ENCODE measurements around the gene KRTAP10-4.
"Not testable (repeated sequence)": the region's sequence is repeated elsewhere in the genome, so short reads cannot be mapped to it uniquely, and the experiment has no call there.

KRTAP10-4 gene

DNA sequence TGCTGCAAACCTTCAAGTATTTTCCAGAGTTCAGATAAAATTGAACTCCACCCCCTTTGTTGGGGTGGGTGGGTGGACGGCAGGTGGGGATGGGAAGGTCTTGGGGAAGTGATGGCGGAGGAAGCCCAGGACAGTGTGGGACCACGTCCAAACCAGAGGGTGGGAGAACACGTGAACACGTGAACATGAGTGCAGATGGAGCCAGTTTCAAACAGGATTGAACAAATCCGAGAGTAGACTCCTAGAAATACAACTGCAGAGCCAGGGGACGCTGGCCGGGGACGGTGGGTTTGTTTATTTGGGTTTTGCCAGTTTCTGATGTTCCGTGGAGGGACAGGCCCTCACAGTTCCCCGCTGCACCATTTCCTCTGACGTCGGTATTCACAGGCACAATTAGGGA lies 25.1 kb upstream of the KRTAP10-4 start:
- peaks cover 18% of the 10 kb centered on the region for H3K9me3 Mint-ChIP-seq
- H3K27ac Mint-ChIP-seq: no peak overlapping the region
- peaks cover 70% of the 10 kb centered on the region for H3K27me3 Mint-ChIP-seq
- H3K36me3 Mint-ChIP-seq: peaks cover 12% of the 10 kb centered on the region
- no peak overlapping the region for H3K4me3 Mint-ChIP-seq
- ATAC-seq: no peak
- peaks cover 16% of the 10 kb centered on the region for H3K4me1 Mint-ChIP-seq

GRCh38 chr21:44548922-44549321 lies 24.6 kb upstream of the KRTAP10-4 start:
- no peak overlapping the region for H3K4me3 Mint-ChIP-seq
- peaks cover 12% of the 10 kb centered on the region for H3K36me3 Mint-ChIP-seq
- ATAC-seq: no peak
- H3K9me3 Mint-ChIP-seq: peaks cover 18% of the 10 kb centered on the region
- H3K4me1 Mint-ChIP-seq: peaks cover 16% of the 10 kb centered on the region
- no peak overlapping the region for H3K27ac Mint-ChIP-seq
- H3K27me3 Mint-ChIP-seq: peaks cover 75% of the 10 kb centered on the region

- H3K9me3 Mint-ChIP-seq: peaks cover 18% of the 10 kb centered on the region
- H3K36me3 Mint-ChIP-seq: peaks cover 12% of the 10 kb centered on the region
- no peak overlapping the region for H3K27ac Mint-ChIP-seq
- H3K27me3 Mint-ChIP-seq: peaks cover 82% of the 10 kb centered on the region
- ATAC-seq: peak; percentile 20
- peaks cover 16% of the 10 kb centered on the region for H3K4me1 Mint-ChIP-seq
- H3K4me3 Mint-ChIP-seq: no peak overlapping the region
These were observed 23.9 kb upstream of the KRTAP10-4 start for GRCh38 chr21:44549525-44550211.

- H3K4me3 Mint-ChIP-seq, H3K27ac Mint-ChIP-seq: not testable (repeated sequence)
- H3K4me1 Mint-ChIP-seq: peaks cover 16% of the 10 kb centered on the region
- peaks cover 87% of the 10 kb centered on the region for H3K27me3 Mint-ChIP-seq
- peaks cover 18% of the 10 kb centered on the region for H3K9me3 Mint-ChIP-seq
- peaks cover 12% of the 10 kb centered on the region for H3K36me3 Mint-ChIP-seq
- peak; percentile 36 for ATAC-seq
These were observed 23.2 kb upstream of the KRTAP10-4 start for GRCh38 chr21:44550285-44550684.

DNA sequence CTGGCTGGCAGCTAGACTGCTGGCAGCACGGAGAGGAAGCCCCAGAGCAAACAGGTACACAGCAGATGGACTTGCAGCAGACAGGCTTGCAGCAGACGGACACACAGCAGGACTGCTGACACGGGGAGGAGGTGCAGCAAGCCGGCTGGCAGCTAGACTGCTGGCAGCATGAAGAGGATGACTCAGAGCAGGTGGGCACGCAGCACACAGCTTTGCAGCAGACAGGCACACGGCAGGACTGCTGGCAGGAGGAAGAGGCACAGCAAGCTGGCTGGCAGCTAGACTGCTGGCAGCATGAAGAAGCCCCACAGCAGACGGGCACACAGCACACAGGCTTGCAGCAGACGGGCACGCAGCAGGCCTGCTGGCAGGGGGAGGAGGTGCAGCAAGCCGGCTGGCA lies 22.7 kb upstream of the KRTAP10-4 start:
- Mint-ChIP-seq H3K4me1 (peaks cover 17% of the 10 kb centered on the region), H3K36me3 (peaks cover 12% of the 10 kb centered on the region), H3K9me3 (peaks cover 13% of the 10 kb centered on the region), H3K27me3 (peaks cover 87% of the 10 kb centered on the region), H3K27ac (no peak overlapping the region), H3K4me3 (no peak overlapping the region)
- ATAC-seq: no peak

GRCh38 chr21:44551340-44551961 lies 22.1 kb upstream of the KRTAP10-4 start, which contains the start of gene KRTAP10-2:
KRTAP10-2 (minus strand) TSS chr21:44551505; CDS start chr21:44551458, 47 bp downstream.
- no peak within 1 kb of the TSS for H3K27ac Mint-ChIP-seq
- H3K36me3 Mint-ChIP-seq: peaks cover 12% of the 10 kb centered on the region
- peaks cover 87% of the 10 kb centered on the region for H3K27me3 Mint-ChIP-seq

GRCh38 chr21:44552136-44552535 lies 21.4 kb upstream of the KRTAP10-4 start:
- ATAC-seq: no peak
- Mint-ChIP-seq H3K9me3 (peaks cover 7% of the 10 kb centered on the region), H3K27me3 (peaks cover 81% of the 10 kb centered on the region), H3K4me1 (peaks cover 27% of the 10 kb centered on the region), H3K36me3 (peaks cover 6% of the 10 kb centered on the region), H3K27ac (no peak overlapping the region), H3K4me3 (no peak overlapping the region)

More at GRCh38 chr21:44551340-44551961, 22.1 kb upstream of the KRTAP10-4 start, which contains the start of gene KRTAP10-2:
- Mint-ChIP-seq H3K4me1 (peaks cover 23% of the 10 kb centered on the region), H3K4me3 (no peak within 1 kb of the TSS), H3K9me3 (peaks cover 13% of the 10 kb centered on the region)
- ATAC-seq: no peak

GRCh38 chr21:44552681-44553080 lies 20.8 kb upstream of the KRTAP10-4 start:
- Mint-ChIP-seq H3K27me3 (peaks cover 81% of the 10 kb centered on the region), H3K4me1 (peaks cover 24% of the 10 kb centered on the region), H3K36me3 (peaks cover 2% of the 10 kb centered on the region), H3K9me3 (peaks cover 1% of the 10 kb centered on the region), H3K27ac (no peak overlapping the region), H3K4me3 (no peak overlapping the region)
- ATAC-seq: no peak

GRCh38 chr21:44555200-44555875 lies 18.2 kb upstream of the KRTAP10-4 start:
- no peak overlapping the region for H3K27ac Mint-ChIP-seq
- H3K4me1 Mint-ChIP-seq: peaks cover 21% of the 10 kb centered on the region
- no peak overlapping the region for H3K4me3 Mint-ChIP-seq
- peaks cover 5% of the 10 kb centered on the region for H3K36me3 Mint-ChIP-seq
- peaks cover 60% of the 10 kb centered on the region for H3K27me3 Mint-ChIP-seq
- no peaks in the 10 kb centered on the region for H3K9me3 Mint-ChIP-seq
- ATAC-seq: no peak

DNA sequence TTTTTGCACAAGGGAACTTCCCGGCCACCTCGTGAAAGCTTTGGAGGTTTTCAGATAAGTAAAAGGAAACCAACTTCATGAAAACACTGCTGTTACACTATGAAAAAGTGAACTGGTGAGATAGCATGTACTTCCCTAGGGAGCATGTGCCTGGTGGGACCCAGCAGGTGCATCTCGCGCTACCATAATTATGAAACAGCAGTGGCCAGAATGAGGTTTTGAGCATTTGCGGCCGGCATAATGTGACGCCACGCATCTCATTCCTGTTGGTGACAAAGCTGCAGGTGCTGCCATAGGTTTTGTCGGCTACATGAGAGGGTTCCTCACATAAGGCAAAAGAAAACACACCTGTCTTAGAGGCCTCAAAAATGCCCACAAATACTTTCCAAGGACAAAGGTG lies 16.6 kb upstream of the KRTAP10-4 start:
- Mint-ChIP-seq H3K27ac (no peak overlapping the region), H3K36me3 (peaks cover 13% of the 10 kb centered on the region), H3K4me3 (no peak overlapping the region), H3K9me3 (peaks cover 7% of the 10 kb centered on the region), H3K27me3 (peaks cover 45% of the 10 kb centered on the region), H3K4me1 (peaks cover 27% of the 10 kb centered on the region)
- ATAC-seq: peak; percentile 89

DNA sequence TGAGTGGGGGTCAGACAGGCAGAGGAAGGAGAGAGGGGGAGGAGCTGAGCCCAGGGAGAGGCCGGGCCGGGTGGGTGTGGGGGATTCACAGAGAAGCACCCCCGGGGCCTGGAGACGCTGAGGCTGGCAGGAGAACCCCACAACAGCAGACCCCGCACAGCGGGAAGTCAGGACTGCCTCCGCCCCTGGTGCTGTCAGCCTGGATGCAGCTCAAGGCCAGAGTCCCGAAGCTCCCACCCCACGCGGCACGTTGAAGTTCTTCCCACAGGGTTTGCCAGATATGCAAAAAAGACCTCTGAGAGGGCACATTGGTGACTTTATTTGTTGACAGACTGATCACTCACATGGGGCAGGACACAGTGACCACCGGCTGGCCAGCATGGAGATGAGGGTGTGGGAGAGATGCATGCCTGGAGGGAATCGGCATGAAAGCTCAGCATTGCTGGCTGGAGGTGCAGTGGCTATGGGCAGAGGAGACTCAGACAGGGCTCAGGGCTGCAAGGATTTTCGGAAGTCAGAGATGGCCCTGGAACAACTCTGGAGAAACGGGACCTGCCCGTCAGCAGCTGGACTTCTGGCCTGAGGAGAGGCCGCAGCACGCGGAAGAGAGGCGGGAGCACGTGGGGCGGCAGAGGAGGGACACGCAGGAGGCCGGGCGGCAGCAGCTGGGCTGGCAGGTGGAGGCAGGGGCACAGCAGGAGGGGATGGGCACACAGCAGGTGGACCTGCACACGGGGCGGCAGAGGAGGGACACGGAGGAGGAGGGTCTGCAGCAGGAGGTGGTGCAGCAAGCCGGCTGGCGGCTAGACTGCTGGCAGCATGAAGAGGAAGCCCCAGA lies 15.8 kb upstream of the KRTAP10-4 start:
- peaks cover 30% of the 10 kb centered on the region for H3K4me1 Mint-ChIP-seq
- ATAC-seq: no peak
- H3K36me3 Mint-ChIP-seq: peaks cover 20% of the 10 kb centered on the region
- peaks cover 36% of the 10 kb centered on the region for H3K27me3 Mint-ChIP-seq
- H3K4me3 Mint-ChIP-seq: no peak overlapping the region
- peaks cover 13% of the 10 kb centered on the region for H3K9me3 Mint-ChIP-seq
- H3K27ac Mint-ChIP-seq: no peak overlapping the region

DNA sequence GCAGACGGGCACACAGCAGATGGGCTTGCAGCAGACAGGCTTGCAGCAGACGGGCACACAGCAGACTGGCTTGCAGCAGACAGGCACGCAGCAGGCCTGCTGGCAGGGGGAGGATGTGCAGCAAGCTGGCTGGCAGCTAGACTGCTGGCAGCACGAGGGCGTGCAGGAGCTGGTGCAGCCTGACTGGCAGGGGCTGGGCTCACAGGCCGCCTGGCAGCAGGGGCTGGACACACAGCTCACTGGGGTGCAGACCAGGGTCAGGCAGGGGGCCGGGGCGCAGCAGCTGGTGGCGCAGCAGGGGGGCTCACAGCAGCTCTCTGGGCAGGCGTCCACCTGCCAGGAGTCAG lies 15.2 kb upstream of the KRTAP10-4 start:
- H3K4me1 Mint-ChIP-seq: peaks cover 30% of the 10 kb centered on the region
- H3K9me3 Mint-ChIP-seq: peaks cover 19% of the 10 kb centered on the region
- H3K4me3 Mint-ChIP-seq, H3K27ac Mint-ChIP-seq, ATAC-seq: not testable (repeated sequence)
- H3K27me3 Mint-ChIP-seq: peaks cover 30% of the 10 kb centered on the region
- H3K36me3 Mint-ChIP-seq: peaks cover 20% of the 10 kb centered on the region

- no peak within 1 kb of the TSS for H3K4me3 Mint-ChIP-seq
- peaks cover 30% of the 10 kb centered on the region for H3K4me1 Mint-ChIP-seq
- no peak for ATAC-seq
- no peak within 1 kb of the TSS for H3K27ac Mint-ChIP-seq
- H3K36me3 Mint-ChIP-seq: peaks cover 20% of the 10 kb centered on the region
- peaks cover 26% of the 10 kb centered on the region for H3K27me3 Mint-ChIP-seq
- peaks cover 20% of the 10 kb centered on the region for H3K9me3 Mint-ChIP-seq
These were observed 14.8 kb upstream of the KRTAP10-4 start, which contains the start of gene KRTAP10-3 for GRCh38 chr21:44558695-44559094. KRTAP10-3 (minus strand) TSS chr21:44558795; CDS start chr21:44558715, 80 bp downstream.

DNA sequence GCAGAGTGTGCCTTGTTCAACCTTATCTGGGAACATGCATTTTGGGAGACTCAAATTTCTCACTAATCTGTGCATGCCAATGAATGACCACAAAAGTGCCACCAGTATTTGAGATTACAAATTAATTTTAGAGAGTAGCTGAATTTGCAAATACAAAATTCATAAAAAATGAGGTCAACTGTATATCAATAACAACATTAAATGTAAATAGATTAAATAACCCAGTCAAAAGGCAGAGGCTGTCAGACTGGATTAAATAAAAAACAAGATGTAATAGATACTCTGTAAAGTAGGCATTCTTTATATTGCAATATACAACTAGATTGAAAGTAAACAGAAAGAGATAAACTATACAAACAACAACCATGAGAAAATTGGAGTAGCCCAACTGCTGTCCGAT lies 9.4 kb upstream of the KRTAP10-4 start:
- H3K4me3 Mint-ChIP-seq: no peak overlapping the region
- H3K9me3 Mint-ChIP-seq: peaks cover 20% of the 10 kb centered on the region
- peaks cover 35% of the 10 kb centered on the region for H3K4me1 Mint-ChIP-seq
- H3K27ac Mint-ChIP-seq: no peak overlapping the region
- H3K36me3 Mint-ChIP-seq: peaks cover 16% of the 10 kb centered on the region
- ATAC-seq: no peak
- H3K27me3 Mint-ChIP-seq: peaks cover 5% of the 10 kb centered on the region
